HG03045 (cell line): ENCODE data around the gene JAG2.

Experiments
- ATAC-seq: cut with Tn5 transposase; IDR thresholded peaks from one replicate; pipeline ENCODE4 v1.9.1; 2021; ENCODE audit warnings: mild to moderate bottlenecking, moderate library complexity; ENCODE audit not compliant: unreplicated experiment

The JAG2 gene

GRCh38 chr14:105182296-105183020 is 13.9 kb upstream of the JAG2 start:
- no peak for ATAC-seq

- no peak for ATAC-seq
Measured at GRCh38 chr14:105181549-105182295, 13.1 kb upstream of the JAG2 start.

- ATAC-seq = peak; percentile 47
Measured at GRCh38 chr14:105180592-105181548, 12.3 kb upstream of the JAG2 start, which contains the start of gene NUDT14. TSS of gene NUDT14 (minus strand) at chr14:105181312. CDS start at chr14:105181209, 103 bp downstream.

- no peak for ATAC-seq
Measured at GRCh38 chr14:105179191-105179590, 10.6 kb upstream of the JAG2 start.

- ATAC-seq = no peak
Measured at GRCh38 chr14:105178868-105179140, 10.2 kb upstream of the JAG2 start.

GRCh38 chr14:105178069-105178867 is 9.7 kb upstream of the JAG2 start:
- ATAC-seq = no peak

GRCh38 chr14:105177082-105177481 is 8.5 kb upstream of the JAG2 start:
- no peak for ATAC-seq

GRCh38 chr14:105176513-105176912 is 7.9 kb upstream of the JAG2 start:
- no peak for ATAC-seq

- ATAC-seq = no peak
Measured at GRCh38 chr14:105173901-105174894, 5.6 kb upstream of the JAG2 start.

- ATAC-seq = no peak
Measured at GRCh38 chr14:105173145-105173544, 4.6 kb upstream of the JAG2 start.

- no peak for ATAC-seq
Measured at GRCh38 chr14:105172476-105172875, 3.9 kb upstream of the JAG2 start.

- ATAC-seq = no peak
Measured at GRCh38 chr14:105171004-105171673, 2.6 kb upstream of the JAG2 start.

GRCh38 chr14:105169776-105170655 is 1.4 kb upstream of the JAG2 start:
- ATAC-seq = no peak

GRCh38 chr14:105168979-105169507 is 467 bp upstream of the JAG2 start:
- no peak for ATAC-seq

- ATAC-seq = no peak
Measured at GRCh38 chr14:105168093-105168420, 519 bp downstream of the JAG2 start.

- no peak for ATAC-seq
Measured at GRCh38 chr14:105167303-105168092, 1.1 kb downstream of the JAG2 start.
